Uterus (tissue), 2 donors: ENCODE measurements around the gene NELL2.

Experiments used
- POLR2A ChIP-seq, 2 donors: fragments of 450-650 bp; IDR thresholded peaks; one replicate each; pipeline ENCODE4 v1.6.1; 2016; ENCODE audit warnings: antibody characterized with exemption in 2 of 2, mild to moderate bottlenecking in 1 of 2, moderate library complexity in 1 of 2
- TF ChIP-seq, protein P1 (sequence below), 4 experiments: fragments of 200-600 bp in 2 of 4; fragments of 450-650 bp in 2 of 4; sonication (generic) in 2 of 4; IDR thresholded peaks; one replicate each; pipeline ENCODE4 v1.5.1; 2016 to 2019; ENCODE audit warnings: antibody characterized with exemption in 4 of 4, mild to moderate bottlenecking in 2 of 4, moderate library complexity in 1 of 4

DNA sequence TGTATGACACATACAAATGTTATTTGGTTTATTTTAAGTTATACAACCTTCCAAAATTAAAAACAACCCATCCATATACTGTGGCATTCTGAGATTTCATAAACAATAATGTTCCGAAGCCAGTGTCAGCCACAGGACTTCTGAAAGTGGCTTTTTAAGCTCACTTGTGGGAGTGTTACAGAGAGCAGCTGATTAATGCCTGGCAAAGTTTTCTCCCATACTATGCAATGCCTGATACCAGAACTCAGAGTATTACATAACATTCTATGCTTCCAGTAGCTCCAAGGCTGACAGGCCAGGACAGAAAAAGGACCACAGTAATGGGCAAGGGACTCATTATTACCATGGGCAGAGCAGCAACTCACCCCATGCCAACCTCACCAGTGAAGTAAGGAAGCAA is 29.3 kb downstream of the NELL2 start:
- TF ChIP-seq POLR2A (IDR thresholded peaks at IDR 0.05) = no peak
- TF ChIP-seq, protein P1, sequence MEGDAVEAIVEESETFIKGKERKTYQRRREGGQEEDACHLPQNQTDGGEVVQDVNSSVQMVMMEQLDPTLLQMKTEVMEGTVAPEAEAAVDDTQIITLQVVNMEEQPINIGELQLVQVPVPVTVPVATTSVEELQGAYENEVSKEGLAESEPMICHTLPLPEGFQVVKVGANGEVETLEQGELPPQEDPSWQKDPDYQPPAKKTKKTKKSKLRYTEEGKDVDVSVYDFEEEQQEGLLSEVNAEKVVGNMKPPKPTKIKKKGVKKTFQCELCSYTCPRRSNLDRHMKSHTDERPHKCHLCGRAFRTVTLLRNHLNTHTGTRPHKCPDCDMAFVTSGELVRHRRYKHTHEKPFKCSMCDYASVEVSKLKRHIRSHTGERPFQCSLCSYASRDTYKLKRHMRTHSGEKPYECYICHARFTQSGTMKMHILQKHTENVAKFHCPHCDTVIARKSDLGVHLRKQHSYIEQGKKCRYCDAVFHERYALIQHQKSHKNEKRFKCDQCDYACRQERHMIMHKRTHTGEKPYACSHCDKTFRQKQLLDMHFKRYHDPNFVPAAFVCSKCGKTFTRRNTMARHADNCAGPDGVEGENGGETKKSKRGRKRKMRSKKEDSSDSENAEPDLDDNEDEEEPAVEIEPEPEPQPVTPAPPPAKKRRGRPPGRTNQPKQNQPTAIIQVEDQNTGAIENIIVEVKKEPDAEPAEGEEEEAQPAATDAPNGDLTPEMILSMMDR (IDR thresholded peaks at IDR 0.05) = no peak
